Measurements from ENCODE around the gene ARID1B.

DNA sequence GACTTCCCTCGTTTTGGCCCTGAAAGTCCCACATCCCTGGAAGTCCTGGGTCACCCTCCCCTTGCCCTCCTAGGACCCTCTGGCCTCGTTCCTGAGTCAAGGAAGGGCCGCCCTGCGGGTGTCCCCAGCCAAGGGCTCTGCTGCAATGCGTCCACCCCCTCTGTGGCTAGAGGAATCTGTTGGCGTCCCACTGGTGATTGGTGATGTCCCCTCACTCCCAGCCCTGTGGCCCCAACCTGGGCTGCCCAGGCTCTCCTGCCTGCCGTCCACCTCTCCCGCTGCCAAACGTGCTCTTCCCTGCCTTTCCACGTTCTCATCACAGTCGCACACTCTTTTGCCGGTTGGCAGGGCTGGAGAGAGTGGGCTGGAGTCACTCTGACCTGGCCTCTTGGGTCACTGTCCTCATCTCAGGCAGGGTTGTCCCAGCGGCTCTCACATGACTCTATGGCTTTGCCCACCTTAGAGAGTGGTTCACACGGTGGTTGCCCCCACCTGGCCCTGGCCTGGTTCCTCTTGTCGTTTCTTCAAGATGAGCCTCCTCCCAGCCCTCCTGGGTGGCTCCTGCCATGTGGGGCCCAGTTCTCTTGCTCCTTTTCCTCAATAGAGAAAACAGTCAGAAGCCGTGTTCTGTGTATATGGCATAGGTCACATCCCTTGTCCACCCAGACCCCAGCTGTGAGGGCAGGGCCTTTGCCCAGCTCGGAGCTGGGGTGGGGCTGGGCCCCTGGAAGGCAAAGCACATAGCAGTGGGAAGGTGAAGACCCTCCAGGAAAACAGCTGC, 445.2 kb downstream of the ARID1B start:
- no peak for TF ChIP-seq CTCF (IDR thresholded peaks at IDR 0.05)
- TF ChIP-seq SIN3A (IDR thresholded peaks at IDR 0.05; ENCODE audit: borderline replicate concordance, insufficient read depth, low read depth, low read length): no peak
